Hematopoietic multipotent progenitor cell treated with erythropoietin and hydrocortisone succinate and interleukin-3 and kit ligand, for 17 days (in vitro differentiated cells): ENCODE results near the gene FSTL4.

Experiments
- DNase-seq: peaks from one replicate; pipeline ENCODE4 v3.0.0-alpha.2; 2015; ENCODE audit warnings: low spot score

Gene FSTL4

GRCh38 chr5:133291524-133291923 lies 320.8 kb downstream of the FSTL4 start:
- no peak for DNase-seq

- DNase-seq = no peak
These were observed 321.6 kb downstream of the FSTL4 start for GRCh38 chr5:133290669-133291240.

GRCh38 chr5:133289686-133290367 lies 322.5 kb downstream of the FSTL4 start:
- DNase-seq = no peak

- no peak for DNase-seq
These were observed 324.8 kb downstream of the FSTL4 start for GRCh38 chr5:133287500-133287899.

- DNase-seq = no peak
These were observed 325.9 kb downstream of the FSTL4 start for GRCh38 chr5:133286483-133286882.

- DNase-seq = no peak
These were observed 326.7 kb downstream of the FSTL4 start for GRCh38 chr5:133285583-133286021.

GRCh38 chr5:133284306-133284705 lies 328.0 kb downstream of the FSTL4 start:
- no peak for DNase-seq

GRCh38 chr5:133278317-133278716 lies 334.0 kb downstream of the FSTL4 start:
- DNase-seq = no peak

- no peak for DNase-seq
These were observed 334.6 kb downstream of the FSTL4 start for GRCh38 chr5:133277744-133278143.

GRCh38 chr5:133276171-133276570 lies 336.2 kb downstream of the FSTL4 start:
- no peak for DNase-seq

GRCh38 chr5:133275631-133276030 lies 336.7 kb downstream of the FSTL4 start:
- no peak for DNase-seq

GRCh38 chr5:133274597-133274935 lies 337.8 kb downstream of the FSTL4 start:
- no peak for DNase-seq

- DNase-seq = no peak
These were observed 338.4 kb downstream of the FSTL4 start for GRCh38 chr5:133273661-133274596.

- no peak for DNase-seq
These were observed 340.0 kb downstream of the FSTL4 start for GRCh38 chr5:133272345-133272744.

- no peak for DNase-seq
These were observed 340.7 kb downstream of the FSTL4 start for GRCh38 chr5:133271606-133272005.

- no peak for DNase-seq
These were observed 342.6 kb downstream of the FSTL4 start for GRCh38 chr5:133269691-133270090.

- no peak for DNase-seq
These were observed 344.7 kb downstream of the FSTL4 start for GRCh38 chr5:133267601-133268000.

GRCh38 chr5:133266966-133267365 lies 345.4 kb downstream of the FSTL4 start:
- no peak for DNase-seq

GRCh38 chr5:133266527-133266878 lies 345.8 kb downstream of the FSTL4 start:
- DNase-seq = no peak

- DNase-seq = no peak
These were observed 346.4 kb downstream of the FSTL4 start for GRCh38 chr5:133265720-133266526.

GRCh38 chr5:133265257-133265656 lies 347.1 kb downstream of the FSTL4 start:
- no peak for DNase-seq

- DNase-seq = no peak
These were observed 349.7 kb downstream of the FSTL4 start for GRCh38 chr5:133262690-133263089.
